HG03159 (cell line): Measurements from ENCODE around the gene RUNDC3A.
"Not testable (repeated sequence)": the region's sequence is repeated elsewhere in the genome, so short reads cannot be mapped to it uniquely, and the experiment has no call there.

Experiments
- ATAC-seq: cut with Tn5 transposase; IDR thresholded peaks from one replicate; pipeline ENCODE4 v1.9.1; 2021; ENCODE audit warnings: mild to moderate bottlenecking, moderate library complexity; ENCODE audit not compliant: unreplicated experiment

RUNDC3A gene

GRCh38 chr17:44356241-44356640 lies 47.8 kb downstream of the RUNDC3A start:
- ATAC-seq: no peak

- no peak for ATAC-seq
These were observed 49.7 kb downstream of the RUNDC3A start for GRCh38 chr17:44358066-44358465.

- no peak for ATAC-seq
These were observed 50.6 kb downstream of the RUNDC3A start for GRCh38 chr17:44359006-44359405.

- ATAC-seq: no peak
These were observed 51.2 kb downstream of the RUNDC3A start for GRCh38 chr17:44359458-44360143.

- no peak for ATAC-seq
These were observed 51.7 kb downstream of the RUNDC3A start for GRCh38 chr17:44360144-44360533.

- no peak for ATAC-seq
These were observed 52.4 kb downstream of the RUNDC3A start for GRCh38 chr17:44360826-44361225.

GRCh38 chr17:44361292-44362260 lies 53.2 kb downstream of the RUNDC3A start:
- no peak for ATAC-seq

GRCh38 chr17:44362459-44362948 lies 54.1 kb downstream of the RUNDC3A start:
- no peak for ATAC-seq

- ATAC-seq: no peak
These were observed 54.7 kb downstream of the RUNDC3A start for GRCh38 chr17:44362949-44363612.

GRCh38 chr17:44363613-44364159 lies 55.3 kb downstream of the RUNDC3A start, which contains the start of gene FAM171A2:
Gene FAM171A2, minus strand, starts transcription at chr17:44363853. Its CDS starts 139 bp downstream, at chr17:44363714.
- no peak for ATAC-seq

- ATAC-seq: not testable (repeated sequence)
These were observed 56.6 kb downstream of the RUNDC3A start for GRCh38 chr17:44365051-44365450.

GRCh38 chr17:44367231-44367979 lies 59.0 kb downstream of the RUNDC3A start:
- ATAC-seq: no peak
